Esophagus squamous epithelium (tissue), 4 donors: ENCODE results near the gene CDIPT.

Experiments used
- CTCF ChIP-seq, 6 experiments: fragments of 450-650 bp in 4 of 6; fragments of 200-600 bp in 2 of 6; sonication (generic) in 2 of 6; IDR thresholded peaks; one replicate each; pipeline ENCODE4 v1.5.1; 2016 to 2019; ENCODE audit warnings: antibody characterized with exemption in 6 of 6, mild to moderate bottlenecking in 4 of 6, moderate library complexity in 4 of 6
- POLR2A ChIP-seq, 4 donors: fragments of 450-650 bp; IDR thresholded peaks; one replicate each; pipeline ENCODE4 v1.6.1; 2017; ENCODE audit warnings: antibody characterized with exemption in 4 of 4, mild to moderate bottlenecking in 4 of 4, moderate library complexity in 3 of 4

- TF ChIP-seq CTCF (IDR thresholded peaks at IDR 0.05) = no peak
- no peak for TF ChIP-seq POLR2A (IDR thresholded peaks at IDR 0.05)
These were observed 10.3 kb upstream of the CDIPT start for GRCh38 chr16:29873319-29873718.
